NCI-H187 treated with DMSO at 0.1 percent for 48 hours (cell line): ENCODE measurements around the gene AIRE.
"Not testable (repeated sequence)": the region's sequence is repeated elsewhere in the genome, so short reads cannot be mapped to it uniquely, and the experiment has no call there.

Source experiments
- DNase-seq: peaks from one replicate; lab custom pipeline; 2025; lab: John Stamatoyannopoulos, UW

AIRE gene

DNA sequence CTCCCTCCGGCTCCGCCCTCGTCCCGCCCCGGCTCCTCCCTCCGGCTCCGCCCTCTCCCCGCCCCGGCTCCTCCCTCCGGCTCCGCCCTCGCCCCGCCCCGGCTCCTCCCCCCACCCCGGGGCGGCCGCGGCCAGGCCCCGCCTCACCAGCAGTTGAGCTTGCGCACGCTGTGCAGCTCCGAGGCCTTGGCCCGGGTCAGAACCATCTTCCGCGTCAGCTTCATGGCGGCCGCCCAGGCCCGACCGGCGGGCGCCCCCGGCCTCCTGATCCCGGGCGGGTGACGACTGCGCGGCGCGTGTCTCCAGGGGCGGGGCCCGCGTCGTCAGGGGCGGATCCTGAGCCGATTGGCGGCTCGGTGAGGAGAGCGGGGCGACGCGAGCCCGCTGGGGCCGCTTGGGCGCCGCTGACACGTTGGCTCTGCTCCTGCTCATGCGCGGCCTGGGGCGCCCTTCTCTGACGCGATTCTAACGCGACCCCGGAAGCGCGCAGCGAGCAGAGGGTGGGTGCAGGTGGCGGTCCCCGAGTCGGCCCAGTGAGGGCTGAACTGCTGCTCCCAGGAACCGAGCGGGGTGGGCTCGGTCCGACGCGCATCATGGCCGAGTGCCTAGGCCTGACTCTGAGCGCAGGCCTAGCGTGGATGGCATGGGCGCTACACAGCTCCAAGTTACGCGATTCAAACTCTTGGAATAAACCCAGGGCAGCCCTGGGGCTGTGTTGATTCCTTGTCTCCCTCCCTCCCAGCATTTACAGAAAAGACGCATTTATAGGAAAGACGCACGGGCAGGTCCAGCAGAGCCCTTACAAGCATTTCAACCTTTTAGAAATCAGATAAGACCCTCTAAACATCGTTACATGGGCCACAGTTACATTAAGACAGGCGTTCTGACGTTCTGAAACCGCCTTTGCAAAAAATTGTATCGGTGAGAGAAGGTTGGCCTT is 53.6 kb downstream of the AIRE start, which contains the start of gene CFAP410:
CFAP410 (minus strand) TSS at position 420 of the 940 bp plus-strand sequence; CDS start at position 224, 196 bp downstream.
- DNase-seq, result peak; percentile 76

DNA sequence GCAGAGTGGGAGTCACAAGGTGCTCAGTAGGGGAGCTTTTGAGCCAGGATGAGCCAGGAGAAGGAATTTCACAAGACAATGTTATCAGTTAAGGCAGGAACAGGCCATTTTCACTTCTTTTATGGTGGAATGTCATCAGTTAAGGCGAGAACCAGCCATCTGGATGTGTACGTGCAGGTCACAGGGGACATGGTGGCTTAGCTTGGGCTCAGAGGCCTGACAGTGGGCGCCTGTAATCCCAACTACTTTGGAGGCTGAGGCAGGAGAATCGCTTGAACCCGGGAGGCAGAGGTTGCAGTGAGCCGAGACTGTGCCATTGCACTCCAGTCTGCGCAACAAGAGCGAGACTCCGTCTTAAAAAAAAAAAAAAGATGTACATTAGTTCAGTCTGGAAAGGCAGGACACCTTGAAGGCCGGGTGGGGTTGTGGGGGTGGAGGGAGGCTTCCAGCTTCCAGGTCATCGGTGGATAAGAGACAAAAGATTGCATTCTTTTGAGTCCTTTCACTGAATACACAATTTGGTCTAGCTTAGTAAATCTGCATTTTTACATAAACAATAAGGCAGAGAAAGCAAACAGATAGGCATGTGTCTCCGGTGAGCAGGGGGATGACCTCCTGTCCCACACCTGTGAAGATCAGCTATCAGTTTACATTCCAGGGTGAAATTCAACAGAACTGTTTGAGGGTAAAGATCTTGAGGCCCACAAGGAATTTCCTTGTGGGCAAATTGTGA is 56.2 kb downstream of the AIRE start:
- not testable (repeated sequence) for DNase-seq

DNA sequence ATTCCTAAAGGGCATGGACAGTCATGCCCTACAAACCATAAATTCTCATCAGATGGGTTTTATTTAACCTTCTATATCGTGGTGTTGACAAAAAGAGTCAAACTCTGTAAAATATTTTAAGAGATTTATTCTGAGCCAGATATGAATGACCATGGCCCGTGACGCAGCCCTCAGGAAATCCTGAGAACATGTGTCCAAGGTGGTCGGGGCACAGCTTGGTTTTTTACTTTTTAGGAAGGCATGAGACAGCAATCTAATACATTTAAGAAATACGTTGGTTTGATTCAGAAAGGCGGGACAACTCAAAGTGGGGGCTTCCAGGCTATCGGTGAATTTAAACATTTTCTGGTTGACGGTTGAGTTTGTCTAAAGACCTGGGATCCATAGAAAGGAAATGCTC is 57.3 kb downstream of the AIRE start:
- DNase-seq, result not testable (repeated sequence)

DNA sequence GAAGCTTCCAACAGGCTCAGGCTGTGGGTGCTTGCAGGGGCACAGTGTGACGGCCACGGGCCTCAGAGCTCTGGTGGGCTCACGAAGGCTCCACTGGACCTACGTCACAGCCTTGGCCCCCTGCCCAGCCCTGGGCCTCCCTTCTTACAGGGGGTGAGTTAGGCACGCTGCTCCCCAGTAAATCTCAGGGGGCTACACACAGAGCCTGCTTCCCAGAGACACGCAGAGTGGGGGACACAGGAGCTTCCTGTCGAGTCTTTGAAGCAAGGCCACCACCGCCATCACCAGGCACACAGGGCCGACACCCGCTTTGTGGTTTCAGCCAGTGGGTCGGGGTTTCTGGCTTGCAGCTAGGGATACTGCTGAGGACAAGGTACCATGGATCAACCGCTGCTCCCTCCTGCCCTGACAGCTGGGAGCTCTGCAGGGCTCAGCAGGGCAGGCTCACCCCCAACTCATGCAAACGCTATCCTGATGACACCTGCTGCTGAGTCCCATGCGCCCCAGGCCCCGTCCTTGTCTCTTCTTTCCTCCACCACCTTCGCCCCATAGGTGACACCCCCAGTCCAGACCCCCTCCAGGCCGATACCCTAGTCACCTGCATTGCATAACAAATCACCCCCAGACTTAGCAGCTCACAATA is 59.0 kb downstream of the AIRE start:
- DNase-seq, result no peak

DNA sequence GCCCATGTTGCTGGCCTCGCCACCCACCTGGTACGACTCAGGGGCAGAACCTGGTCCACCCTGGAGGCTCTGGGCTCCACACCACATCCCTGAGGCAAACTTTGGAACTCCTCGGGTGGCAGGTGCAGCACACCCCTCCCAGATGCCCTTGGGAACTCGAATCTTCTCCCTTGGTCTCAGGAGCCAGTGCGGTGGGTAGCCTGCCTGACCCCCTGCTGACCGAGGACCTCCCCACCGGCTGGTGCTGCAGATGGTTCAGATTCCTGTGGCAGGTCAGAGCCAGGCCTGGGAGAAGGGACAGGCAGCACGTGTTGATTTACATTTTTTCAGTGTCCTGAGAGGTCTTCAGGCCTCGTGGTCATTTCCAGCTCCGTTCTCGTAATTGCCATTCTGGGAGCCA is 59.8 kb downstream of the AIRE start:
- no peak for DNase-seq

DNA sequence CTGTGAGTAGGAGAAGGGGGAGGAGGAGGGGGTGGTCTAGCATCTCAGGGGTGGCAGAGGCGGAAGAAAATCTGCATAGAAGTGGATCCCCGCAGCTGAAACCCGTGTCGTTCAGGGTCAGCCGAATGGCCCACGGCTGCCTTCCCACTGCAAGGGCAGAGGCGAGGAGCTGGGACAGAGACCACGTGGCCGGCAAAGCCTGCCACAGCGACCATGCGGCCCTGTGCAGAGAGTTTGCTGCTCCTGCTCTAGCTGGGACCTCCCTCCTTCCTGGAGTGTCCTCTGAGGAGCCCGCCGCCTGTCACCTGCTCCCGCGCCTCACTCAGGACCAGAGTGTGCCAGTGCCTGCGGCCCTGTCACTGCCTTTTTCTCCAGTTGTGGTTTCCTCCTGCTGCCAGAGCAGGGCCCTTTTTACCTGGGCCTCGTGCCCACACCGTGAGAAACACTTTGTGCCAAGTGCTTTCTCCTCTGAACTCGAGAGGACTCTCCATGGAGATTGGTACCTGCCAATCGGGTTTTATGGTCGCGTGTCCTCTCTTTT is 62.3 kb downstream of the AIRE start:
- DNase-seq, result peak; percentile 50
